ENCODE measurements around the gene ETV3L. TPM values are rescaled to one million over a fixed set of nuclear protein-coding genes. Genes with fewer than 3 reads are reported as not detected.

The ETV3L gene
- total RNA-seq, 1 donor from 2014 or later = not detected

DNA sequence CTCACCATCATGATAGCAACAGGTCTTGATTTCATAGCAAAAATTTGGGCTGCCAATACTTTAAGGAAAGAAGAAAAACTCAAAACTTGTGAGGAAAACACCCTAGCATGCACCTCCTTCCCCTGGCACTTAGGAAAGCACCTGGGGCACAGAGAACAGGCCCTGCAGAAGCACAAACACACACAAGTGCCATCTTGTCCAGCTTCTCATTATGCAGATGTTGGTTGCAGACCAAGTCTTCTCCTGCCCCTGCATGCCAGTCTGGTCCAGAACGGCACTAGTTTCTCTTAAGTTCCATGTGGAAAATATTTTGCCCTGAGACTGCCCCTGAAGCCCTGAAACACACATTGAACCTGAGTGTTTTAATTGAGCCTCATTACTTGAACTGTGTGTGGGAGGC, 44.9 kb upstream of the ETV3L start:
- H3K9me3 ChIP-seq = no peaks in the 10 kb centered on the region
- TF ChIP-seq POLR2AphosphoS5 (IDR thresholded peaks at IDR 0.05; ENCODE audit: insufficient read depth in 1 of 2, low read depth in 1 of 2) (no peak), POLR2A (IDR thresholded peaks at IDR 0.05) (no peak)
- TF ChIP-seq, protein P1, sequence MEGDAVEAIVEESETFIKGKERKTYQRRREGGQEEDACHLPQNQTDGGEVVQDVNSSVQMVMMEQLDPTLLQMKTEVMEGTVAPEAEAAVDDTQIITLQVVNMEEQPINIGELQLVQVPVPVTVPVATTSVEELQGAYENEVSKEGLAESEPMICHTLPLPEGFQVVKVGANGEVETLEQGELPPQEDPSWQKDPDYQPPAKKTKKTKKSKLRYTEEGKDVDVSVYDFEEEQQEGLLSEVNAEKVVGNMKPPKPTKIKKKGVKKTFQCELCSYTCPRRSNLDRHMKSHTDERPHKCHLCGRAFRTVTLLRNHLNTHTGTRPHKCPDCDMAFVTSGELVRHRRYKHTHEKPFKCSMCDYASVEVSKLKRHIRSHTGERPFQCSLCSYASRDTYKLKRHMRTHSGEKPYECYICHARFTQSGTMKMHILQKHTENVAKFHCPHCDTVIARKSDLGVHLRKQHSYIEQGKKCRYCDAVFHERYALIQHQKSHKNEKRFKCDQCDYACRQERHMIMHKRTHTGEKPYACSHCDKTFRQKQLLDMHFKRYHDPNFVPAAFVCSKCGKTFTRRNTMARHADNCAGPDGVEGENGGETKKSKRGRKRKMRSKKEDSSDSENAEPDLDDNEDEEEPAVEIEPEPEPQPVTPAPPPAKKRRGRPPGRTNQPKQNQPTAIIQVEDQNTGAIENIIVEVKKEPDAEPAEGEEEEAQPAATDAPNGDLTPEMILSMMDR (IDR thresholded peaks at IDR 0.05) = no peak
- H3K4me3 ChIP-seq = no peak overlapping the region
- intact Hi-C loops (cut with DNase I) = no loop called here
- H3K27me3 ChIP-seq = no peaks in the 10 kb centered on the region
- H3K36me3 ChIP-seq = no peaks in the 10 kb centered on the region
- H3K4me1 ChIP-seq = peaks cover 6% of the 10 kb centered on the region
- DNase-seq (ENCODE audit: extremely low spot score in 2 of 2) = no peak
- no peak overlapping the region for H3K27ac ChIP-seq

DNA sequence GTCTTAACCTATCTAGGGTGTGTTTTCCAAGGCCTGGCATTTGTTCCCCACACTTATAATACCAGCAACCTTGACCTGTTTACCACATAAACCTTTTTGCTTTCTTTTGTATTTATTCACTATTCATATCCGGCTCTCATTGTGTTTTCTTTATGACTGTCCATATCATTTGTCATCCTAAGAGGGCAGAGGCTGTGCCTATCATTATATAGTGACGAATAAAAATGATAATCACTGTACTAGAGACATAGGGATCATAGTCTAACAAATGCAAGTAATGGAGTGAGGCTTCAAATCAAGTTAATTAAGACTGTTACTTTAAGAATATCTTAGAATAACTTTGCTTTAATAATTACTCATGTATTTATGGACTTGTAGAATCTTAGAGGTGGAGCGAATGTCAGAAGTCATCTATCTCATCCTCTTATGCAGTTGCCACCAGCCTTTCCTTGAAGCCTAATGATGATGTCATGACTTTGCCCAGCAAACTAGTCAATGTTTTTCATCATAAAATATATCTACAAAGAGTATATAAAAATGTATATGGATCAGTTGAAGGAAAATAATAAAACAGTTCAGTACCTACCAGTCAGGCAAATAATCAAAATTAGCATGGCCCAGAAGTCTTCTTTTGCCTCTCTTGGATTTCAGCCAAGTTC, 43.3 kb upstream of the ETV3L start:
- Histone ChIP-seq H3K36me3 (no peaks in the 10 kb centered on the region), H3K9me3 (no peaks in the 10 kb centered on the region), H3K27ac (no peak overlapping the region), H3K27me3 (no peaks in the 10 kb centered on the region), H3K4me3 (no peak overlapping the region), H3K4me1 (peaks cover 11% of the 10 kb centered on the region)
- intact Hi-C loops (cut with DNase I) = no loop called here
- TF ChIP-seq, protein P1 (IDR thresholded peaks at IDR 0.05) = no peak
- DNase-seq (ENCODE audit: extremely low spot score in 2 of 2) = no peak

DNA sequence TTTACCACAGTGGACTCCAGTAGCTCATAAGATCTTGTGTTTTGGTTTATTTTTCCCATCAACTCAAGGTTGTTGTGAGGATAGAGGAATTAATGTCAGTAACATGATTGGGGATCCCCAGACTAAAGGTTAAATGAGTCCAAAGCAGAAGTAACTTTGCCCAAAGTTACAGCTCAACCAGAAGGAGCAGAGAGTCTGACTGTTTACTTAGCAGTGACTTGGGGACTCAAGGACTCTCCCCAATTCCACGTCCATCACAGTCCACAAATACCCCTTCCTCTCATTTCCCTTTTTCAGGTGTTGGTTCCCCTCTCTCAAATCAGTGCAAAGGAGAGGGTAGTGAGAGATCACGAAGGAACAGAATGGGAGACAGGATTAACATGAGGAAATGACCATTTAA, 42.6 kb upstream of the ETV3L start:
- H3K4me1 ChIP-seq = peaks cover 16% of the 10 kb centered on the region
- no peaks in the 10 kb centered on the region for H3K36me3 ChIP-seq
- H3K27ac ChIP-seq = no peak overlapping the region
- DNase-seq (ENCODE audit: extremely low spot score in 2 of 2) = no peak
- H3K27me3 ChIP-seq = no peaks in the 10 kb centered on the region
- H3K4me3 ChIP-seq = no peak overlapping the region
- TF ChIP-seq POLR2A (IDR thresholded peaks at IDR 0.05) (no peak), POLR2AphosphoS5 (IDR thresholded peaks at IDR 0.05; ENCODE audit: insufficient read depth in 1 of 2, low read depth in 1 of 2) (no peak)
- TF ChIP-seq, protein P1 (IDR thresholded peaks at IDR 0.05) = no peak
- H3K9me3 ChIP-seq = no peaks in the 10 kb centered on the region
- intact Hi-C loops (cut with DNase I) = no loop called here

DNA sequence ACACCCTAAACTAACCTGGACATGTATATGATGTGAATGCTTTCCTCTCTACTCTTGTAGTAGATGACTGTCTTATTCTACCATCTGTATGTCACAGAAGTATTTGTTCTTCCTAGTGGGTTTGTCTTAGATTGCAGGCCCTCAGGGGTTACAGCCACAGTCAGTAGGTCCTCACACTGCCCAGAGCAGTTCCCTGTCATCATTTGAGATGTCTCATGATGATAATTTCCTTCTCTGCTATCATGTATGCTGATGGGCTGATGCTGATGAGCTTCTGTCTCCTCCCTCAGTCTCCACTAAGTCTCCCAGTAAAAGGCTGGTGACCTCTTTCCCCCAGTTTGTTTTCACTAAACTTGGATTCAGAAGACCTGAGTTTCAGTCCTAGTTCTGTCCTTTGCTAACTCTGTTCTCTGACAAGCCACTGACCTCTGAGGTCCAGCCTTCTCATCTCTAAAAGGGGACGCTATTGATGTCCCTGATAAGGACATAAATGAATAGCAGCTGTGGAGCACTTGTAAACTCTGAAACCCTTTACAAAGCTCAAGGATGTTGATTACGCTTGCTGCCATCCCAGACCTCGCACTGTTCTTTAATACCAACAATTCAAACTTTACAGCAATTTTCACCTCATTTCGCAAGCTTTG, 41.7 kb upstream of the ETV3L start:
- no peaks in the 10 kb centered on the region for H3K9me3 ChIP-seq
- intact Hi-C loops (cut with DNase I) = no loop called here

More for the DNA sequence above, 41.7 kb upstream of the ETV3L start:
- Histone ChIP-seq H3K27me3 (no peaks in the 10 kb centered on the region), H3K4me3 (no peak overlapping the region), H3K4me1 (peaks cover 24% of the 10 kb centered on the region), H3K27ac (no peak overlapping the region), H3K36me3 (no peaks in the 10 kb centered on the region)
- DNase-seq (ENCODE audit: extremely low spot score in 2 of 2) = no peak
- no peak for TF ChIP-seq POLR2A (IDR thresholded peaks at IDR 0.05)
- TF ChIP-seq, protein P1 (IDR thresholded peaks at IDR 0.05) = no peak
- TF ChIP-seq POLR2AphosphoS5 (IDR thresholded peaks at IDR 0.05; ENCODE audit: insufficient read depth in 1 of 2, low read depth in 1 of 2) = no peak
